Measurements from ENCODE around the gene WDR89.

DNA sequence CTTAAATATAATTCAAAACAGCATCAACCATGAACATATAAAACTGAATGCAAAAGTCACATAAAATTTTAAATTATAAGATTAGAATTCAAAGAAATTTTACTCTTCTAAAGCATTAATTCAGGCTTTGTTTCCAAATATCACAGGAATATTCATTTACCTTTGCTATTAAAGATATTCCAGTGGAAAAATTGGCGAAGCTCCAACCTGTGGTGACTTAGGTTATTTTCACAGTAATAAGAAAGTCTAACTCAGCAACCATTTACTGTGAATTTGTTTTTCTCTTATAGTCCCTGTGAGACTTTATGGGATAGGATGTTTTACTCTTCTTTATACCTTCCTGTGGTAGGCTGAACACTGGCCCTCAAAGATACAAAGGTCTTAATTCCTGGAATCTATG, 3.2 kb downstream of the WDR89 start:
- TF ChIP-seq, protein P1, sequence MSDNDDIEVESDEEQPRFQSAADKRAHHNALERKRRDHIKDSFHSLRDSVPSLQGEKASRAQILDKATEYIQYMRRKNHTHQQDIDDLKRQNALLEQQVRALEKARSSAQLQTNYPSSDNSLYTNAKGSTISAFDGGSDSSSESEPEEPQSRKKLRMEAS (IDR thresholded peaks at IDR 0.05; ENCODE audit: low read depth) = no peak
- TF ChIP-seq, protein P2, sequence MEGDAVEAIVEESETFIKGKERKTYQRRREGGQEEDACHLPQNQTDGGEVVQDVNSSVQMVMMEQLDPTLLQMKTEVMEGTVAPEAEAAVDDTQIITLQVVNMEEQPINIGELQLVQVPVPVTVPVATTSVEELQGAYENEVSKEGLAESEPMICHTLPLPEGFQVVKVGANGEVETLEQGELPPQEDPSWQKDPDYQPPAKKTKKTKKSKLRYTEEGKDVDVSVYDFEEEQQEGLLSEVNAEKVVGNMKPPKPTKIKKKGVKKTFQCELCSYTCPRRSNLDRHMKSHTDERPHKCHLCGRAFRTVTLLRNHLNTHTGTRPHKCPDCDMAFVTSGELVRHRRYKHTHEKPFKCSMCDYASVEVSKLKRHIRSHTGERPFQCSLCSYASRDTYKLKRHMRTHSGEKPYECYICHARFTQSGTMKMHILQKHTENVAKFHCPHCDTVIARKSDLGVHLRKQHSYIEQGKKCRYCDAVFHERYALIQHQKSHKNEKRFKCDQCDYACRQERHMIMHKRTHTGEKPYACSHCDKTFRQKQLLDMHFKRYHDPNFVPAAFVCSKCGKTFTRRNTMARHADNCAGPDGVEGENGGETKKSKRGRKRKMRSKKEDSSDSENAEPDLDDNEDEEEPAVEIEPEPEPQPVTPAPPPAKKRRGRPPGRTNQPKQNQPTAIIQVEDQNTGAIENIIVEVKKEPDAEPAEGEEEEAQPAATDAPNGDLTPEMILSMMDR (IDR thresholded peaks at IDR 0.05) = no peak
- TF ChIP-seq, protein P3, sequence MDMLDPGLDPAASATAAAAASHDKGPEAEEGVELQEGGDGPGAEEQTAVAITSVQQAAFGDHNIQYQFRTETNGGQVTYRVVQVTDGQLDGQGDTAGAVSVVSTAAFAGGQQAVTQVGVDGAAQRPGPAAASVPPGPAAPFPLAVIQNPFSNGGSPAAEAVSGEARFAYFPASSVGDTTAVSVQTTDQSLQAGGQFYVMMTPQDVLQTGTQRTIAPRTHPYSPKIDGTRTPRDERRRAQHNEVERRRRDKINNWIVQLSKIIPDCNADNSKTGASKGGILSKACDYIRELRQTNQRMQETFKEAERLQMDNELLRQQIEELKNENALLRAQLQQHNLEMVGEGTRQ (IDR thresholded peaks at IDR 0.05; ENCODE audit: borderline replicate concordance, low read depth, low read length) = no peak
- TF ChIP-seq NFIC (IDR thresholded peaks at IDR 0.05; ENCODE audit: borderline replicate concordance) (no peak), TCF12 (IDR thresholded peaks at IDR 0.05) (no peak)

Measured in SK-N-SH (cell line).